ENCODE data around the gene FUS. TPM values are rescaled to one million over a fixed set of nuclear protein-coding genes. Genes with fewer than 3 reads are reported as not detected.

The FUS gene
- total and polyA plus RNA-seq, 9 of the 15 experiments (the other 6 are each of a cell fraction or from before 2014, with no cell fraction given), result 43.9 to 575 (median 87.2) TPM

- peak; percentile 54; the same call in 1 of the 2 replicates for TF ChIP-seq NR2F6 (CRISPR knock-in tag; IDR thresholded peaks at IDR 0.05)
- TF ChIP-seq ZC3H11A (IDR thresholded peaks at IDR 0.05; ENCODE audit: low read depth, low read length), result no peak
- no peak; the same call in 1 of the 2 replicates for TF ChIP-seq ZKSCAN1 (IDR thresholded peaks at IDR 0.05; ENCODE audit: low read depth, low read length)
- no peak for TF ChIP-seq RFX1 (IDR thresholded peaks at IDR 0.05)
- TF ChIP-seq, protein P1, sequence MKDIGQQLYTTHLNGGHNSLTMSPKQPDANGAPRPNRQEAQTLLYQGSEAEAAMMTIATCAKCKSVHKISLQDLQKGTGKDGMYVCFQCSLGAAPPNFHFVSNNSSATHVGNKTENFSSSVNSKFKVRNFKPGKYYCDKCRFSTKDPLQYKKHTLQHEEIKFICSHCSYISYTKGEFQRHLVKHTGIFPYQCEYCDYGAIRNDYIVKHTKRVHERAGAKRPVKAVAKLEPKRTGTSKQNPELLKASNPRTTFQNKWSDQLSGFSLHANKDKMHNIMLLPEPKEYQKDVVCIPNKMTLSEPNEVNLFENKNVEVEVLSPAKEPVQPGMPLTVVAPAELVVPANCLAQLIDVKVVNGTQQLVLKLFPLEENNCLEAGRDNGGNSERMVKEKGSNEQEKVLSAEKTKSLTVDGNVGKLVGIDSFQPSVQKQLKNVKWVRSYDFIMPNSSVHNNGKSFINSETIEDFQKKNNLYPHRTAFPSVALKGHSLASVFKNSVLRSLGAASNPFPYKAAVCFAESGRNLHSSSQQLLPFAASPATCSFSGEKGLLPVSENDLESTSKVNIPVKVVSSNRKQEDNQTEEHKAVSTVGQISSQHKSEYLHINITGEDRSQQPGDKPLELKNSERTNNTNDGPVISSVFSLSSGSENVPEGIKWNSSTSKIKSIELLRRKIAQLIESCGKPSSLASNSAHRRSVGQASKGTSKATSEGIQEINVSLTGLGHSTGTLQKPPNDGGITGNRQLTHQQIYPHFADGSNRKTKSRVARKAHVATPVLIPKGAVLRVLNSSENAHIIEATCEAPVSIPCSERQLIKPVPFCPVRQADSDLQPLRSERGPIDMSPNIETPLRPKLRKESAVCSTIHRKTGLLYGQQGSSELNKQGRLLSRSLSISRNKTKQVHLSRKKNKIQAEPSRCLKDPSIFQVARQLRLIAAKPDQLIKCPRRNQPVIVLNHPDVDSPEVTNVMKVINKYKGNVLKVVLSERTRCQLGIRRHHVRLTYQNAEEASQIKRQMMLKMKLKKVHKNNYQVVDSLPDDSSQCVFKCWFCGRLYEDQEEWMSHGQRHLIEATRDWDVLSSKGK (CRISPR knock-in tag; IDR thresholded peaks at IDR 0.05), result no peak
- TF ChIP-seq, protein P2, sequence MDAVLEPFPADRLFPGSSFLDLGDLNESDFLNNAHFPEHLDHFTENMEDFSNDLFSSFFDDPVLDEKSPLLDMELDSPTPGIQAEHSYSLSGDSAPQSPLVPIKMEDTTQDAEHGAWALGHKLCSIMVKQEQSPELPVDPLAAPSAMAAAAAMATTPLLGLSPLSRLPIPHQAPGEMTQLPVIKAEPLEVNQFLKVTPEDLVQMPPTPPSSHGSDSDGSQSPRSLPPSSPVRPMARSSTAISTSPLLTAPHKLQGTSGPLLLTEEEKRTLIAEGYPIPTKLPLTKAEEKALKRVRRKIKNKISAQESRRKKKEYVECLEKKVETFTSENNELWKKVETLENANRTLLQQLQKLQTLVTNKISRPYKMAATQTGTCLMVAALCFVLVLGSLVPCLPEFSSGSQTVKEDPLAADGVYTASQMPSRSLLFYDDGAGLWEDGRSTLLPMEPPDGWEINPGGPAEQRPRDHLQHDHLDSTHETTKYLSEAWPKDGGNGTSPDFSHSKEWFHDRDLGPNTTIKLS (IDR thresholded peaks at IDR 0.05; ENCODE audit: borderline replicate concordance, low read depth), result no peak
- peak; percentile 89 for TF ChIP-seq PHF8 (IDR thresholded peaks at IDR 0.05; ENCODE audit: borderline replicate concordance, low read length)
- TF ChIP-seq, protein P3, sequence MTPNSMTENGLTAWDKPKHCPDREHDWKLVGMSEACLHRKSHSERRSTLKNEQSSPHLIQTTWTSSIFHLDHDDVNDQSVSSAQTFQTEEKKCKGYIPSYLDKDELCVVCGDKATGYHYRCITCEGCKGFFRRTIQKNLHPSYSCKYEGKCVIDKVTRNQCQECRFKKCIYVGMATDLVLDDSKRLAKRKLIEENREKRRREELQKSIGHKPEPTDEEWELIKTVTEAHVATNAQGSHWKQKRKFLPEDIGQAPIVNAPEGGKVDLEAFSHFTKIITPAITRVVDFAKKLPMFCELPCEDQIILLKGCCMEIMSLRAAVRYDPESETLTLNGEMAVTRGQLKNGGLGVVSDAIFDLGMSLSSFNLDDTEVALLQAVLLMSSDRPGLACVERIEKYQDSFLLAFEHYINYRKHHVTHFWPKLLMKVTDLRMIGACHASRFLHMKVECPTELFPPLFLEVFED (CRISPR knock-in tag; conservative IDR thresholded peaks at IDR 0.05), result no peak
- TF ChIP-seq ZNF431 (CRISPR knock-in tag; IDR thresholded peaks at IDR 0.05), result peak; percentile 82
- TF ChIP-seq ZNF140 (CRISPR knock-in tag; IDR thresholded peaks at IDR 0.05), result no peak
- TF ChIP-seq RBM22 (IDR thresholded peaks at IDR 0.05; ENCODE audit: low read depth, low read length, poor library complexity, severe bottlenecking), result no peak
- no peak for TF ChIP-seq ZNF551 (CRISPR knock-in tag; IDR thresholded peaks at IDR 0.05)
- peak; percentile 83 for TF ChIP-seq NFIC (IDR thresholded peaks at IDR 0.05)
- TF ChIP-seq RB1 (IDR thresholded peaks at IDR 0.05; ENCODE audit: low read depth), result peak; percentile 96
- TF ChIP-seq, protein P4, sequence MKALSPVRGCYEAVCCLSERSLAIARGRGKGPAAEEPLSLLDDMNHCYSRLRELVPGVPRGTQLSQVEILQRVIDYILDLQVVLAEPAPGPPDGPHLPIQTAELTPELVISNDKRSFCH (CRISPR knock-in tag; IDR thresholded peaks at IDR 0.05), result no peak
- TF ChIP-seq, protein P4 (tag; IDR thresholded peaks at IDR 0.05), result peak; percentile 88
- TF ChIP-seq ZC3H4 (CRISPR knock-in tag; IDR thresholded peaks at IDR 0.05; ENCODE audit: borderline replicate concordance), result no peak
- TF ChIP-seq, protein P5, sequence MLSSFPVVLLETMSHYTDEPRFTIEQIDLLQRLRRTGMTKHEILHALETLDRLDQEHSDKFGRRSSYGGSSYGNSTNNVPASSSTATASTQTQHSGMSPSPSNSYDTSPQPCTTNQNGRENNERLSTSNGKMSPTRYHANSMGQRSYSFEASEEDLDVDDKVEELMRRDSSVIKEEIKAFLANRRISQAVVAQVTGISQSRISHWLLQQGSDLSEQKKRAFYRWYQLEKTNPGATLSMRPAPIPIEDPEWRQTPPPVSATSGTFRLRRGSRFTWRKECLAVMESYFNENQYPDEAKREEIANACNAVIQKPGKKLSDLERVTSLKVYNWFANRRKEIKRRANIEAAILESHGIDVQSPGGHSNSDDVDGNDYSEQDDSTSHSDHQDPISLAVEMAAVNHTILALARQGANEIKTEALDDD (IDR thresholded peaks at IDR 0.05), result no peak
- TF ChIP-seq NFE2 (IDR thresholded peaks at IDR 0.05; ENCODE audit: low read depth), result no peak
- TF ChIP-seq TAL1 (IDR thresholded peaks at IDR 0.05), result no peak
- TF ChIP-seq POLR2B (IDR thresholded peaks at IDR 0.05; ENCODE audit: low read depth, partially characterized antibody), result peak; percentile 100
- TF ChIP-seq SETDB1 (IDR thresholded peaks at IDR 0.05; ENCODE audit: low read length), result peak; percentile 76
These were observed at the start of gene FUS (continued) for GRCh38 chr16:31179747-31180459.
